Embryonic facial prominence (tissue), 1 donor: Measurements from ENCODE around the gene STX8.

Source experiments
- DNase-seq: peaks from one replicate; pipeline ENCODE4 v3.0.0-alpha.2; 2016; ENCODE audit errors: extremely low spot score

Gene STX8

DNA sequence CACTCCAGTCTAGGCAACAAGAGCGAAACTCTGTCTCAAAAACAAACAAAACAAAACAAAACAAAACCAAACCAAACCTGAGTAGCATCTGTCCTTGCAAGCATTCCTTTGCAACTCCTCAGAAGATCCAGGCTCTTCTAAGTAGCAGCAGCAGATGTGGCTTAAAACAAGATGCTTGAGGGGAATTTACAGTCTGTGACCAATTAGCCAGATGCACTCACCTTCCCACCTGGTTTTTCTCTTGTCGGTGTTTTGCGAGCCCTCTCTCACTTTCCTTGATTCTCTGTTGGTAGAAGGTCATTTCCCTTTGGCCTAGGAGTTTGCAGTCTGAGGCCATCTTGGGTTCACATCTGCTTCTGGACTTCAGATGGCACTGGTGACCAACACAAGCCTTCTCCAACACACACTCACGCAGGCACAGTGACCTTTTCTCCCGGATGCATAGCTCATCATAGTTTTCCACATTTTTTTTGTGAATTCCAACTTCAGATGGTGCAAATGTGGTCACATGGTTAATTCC lies 276.8 kb downstream of the STX8 start:
- DNase-seq = no peak

GRCh38 chr17:9298135-9298534 lies 277.5 kb downstream of the STX8 start:
- no peak for DNase-seq

DNA sequence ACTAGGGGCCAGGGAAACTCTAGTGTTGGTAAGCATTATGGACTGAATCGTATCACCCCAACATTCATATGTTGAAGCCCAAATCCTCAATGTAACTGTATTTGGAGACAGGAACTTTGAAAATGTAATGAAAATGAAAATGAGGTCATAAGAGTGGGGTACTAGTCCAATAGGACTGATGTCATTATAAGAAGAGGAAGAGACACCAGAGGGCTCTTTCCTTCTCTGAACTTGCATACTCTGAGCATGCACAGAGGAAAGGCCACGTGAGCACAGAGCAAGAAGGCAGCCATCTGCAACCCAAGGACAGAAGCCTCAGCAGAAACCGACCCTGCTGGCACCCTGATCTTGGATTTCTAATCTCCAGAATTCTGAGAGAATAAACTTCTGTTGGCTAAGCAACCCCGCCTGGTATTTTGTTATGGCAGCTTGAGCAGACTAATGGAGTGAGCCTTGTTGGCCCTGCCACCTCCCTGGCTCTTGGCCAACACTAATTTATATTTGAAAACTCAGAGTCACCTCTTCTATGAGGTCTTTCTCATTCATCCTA lies 280.9 kb downstream of the STX8 start:
- DNase-seq = no peak

GRCh38 chr17:9292561-9292941 lies 283.1 kb downstream of the STX8 start:
- DNase-seq = no peak

DNA sequence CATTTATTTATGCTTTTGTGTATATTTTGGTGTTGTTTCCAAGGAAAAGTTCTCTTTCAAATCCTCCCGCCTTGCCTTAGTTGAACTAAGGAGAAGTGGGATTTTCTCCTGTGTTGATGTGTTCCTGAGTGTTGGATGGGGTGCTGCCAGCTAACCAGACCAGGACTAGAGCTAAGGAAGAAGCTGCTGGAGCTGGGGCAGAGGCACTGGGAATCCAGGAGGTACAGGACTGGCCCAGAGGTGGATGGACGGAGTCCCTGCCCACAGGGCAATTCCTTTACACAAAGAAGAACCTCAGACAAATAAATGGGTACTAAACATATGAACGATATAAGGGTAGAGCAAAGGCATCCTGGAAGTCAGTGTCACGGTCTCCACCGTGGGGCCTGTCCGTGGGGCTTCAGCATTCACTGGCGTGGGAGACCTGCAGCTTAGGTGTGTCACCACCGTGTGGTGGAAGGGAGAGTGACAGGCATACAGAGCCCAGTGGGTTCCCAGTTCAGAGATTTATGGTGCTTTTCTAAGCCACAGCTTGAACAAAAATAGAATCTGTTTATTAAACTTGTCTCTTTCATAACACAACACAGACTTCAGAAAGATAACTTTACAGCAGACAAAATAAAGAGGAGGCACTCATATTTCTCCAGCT lies 283.6 kb downstream of the STX8 start:
- DNase-seq = no peak

- no peak for DNase-seq
These were observed 285.4 kb downstream of the STX8 start for GRCh38 chr17:9290226-9290613.

DNA sequence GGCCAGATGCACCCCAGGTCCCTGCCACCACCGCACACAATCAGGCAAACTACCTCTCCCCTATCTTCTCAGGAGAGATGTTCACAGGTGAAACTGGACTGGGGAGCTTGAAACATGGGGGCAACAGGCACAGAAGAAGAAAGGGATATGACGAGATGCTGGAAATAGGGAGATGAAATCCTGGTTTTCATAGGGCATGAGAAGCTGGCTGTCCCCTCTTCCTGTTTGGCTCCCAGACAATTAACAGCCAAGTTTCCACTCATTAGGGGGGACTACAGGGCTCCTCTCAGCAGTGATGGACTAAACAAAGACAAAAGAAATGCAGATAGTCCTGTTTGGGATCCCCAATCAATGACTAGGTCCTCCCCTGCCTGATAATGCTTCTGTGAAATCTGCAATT lies 288.3 kb downstream of the STX8 start:
- DNase-seq = no peak

- DNase-seq = no peak
These were observed 289.2 kb downstream of the STX8 start for GRCh38 chr17:9286434-9286833.

- no peak for DNase-seq
These were observed 289.8 kb downstream of the STX8 start for GRCh38 chr17:9285602-9286427.

GRCh38 chr17:9284884-9285283 lies 290.7 kb downstream of the STX8 start:
- no peak for DNase-seq

- no peak for DNase-seq
These were observed 291.7 kb downstream of the STX8 start for GRCh38 chr17:9283909-9284308.

DNA sequence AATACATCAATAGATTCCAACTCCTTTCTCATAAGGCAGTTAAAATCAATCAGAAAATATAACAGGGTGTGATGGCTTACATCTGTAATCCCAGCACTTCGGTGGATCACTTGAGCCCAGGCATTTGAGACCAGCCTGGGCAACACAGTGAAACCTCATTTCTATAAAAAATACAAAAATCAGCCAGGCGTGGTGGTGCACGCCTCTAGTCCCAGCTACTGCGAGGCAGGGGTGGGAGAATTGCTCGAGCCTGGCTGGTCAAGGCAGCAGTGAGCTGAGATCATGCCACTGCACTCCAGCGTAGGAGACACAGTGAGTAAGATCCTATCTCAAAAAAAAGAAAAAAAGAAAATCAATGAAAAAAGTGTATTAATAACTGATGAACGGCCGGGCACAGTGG lies 295.7 kb downstream of the STX8 start:
- no peak for DNase-seq

DNA sequence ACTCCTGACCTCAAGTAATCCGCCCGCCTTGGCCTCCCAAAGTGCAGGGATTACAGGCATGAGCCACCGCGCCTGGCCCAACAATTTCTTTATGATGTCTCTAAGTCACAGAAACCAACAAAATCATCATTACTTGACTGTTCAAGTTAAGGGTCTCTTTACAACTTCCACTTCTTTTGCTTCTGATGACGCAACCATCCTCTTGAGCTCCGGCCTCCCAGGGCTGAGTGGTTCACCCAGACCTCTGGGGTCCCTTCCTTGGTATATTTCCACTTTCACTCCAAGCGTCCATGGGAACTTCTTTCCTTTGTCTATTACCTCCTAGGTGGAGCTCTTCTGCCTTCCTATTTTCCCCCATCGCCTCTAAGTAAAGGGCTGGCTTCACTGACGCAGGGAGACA lies 300.6 kb downstream of the STX8 start:
- no peak for DNase-seq

GRCh38 chr17:9273428-9274391 lies 301.9 kb downstream of the STX8 start:
- no peak for DNase-seq

- no peak for DNase-seq
These were observed 303.0 kb downstream of the STX8 start for GRCh38 chr17:9272501-9273200.

DNA sequence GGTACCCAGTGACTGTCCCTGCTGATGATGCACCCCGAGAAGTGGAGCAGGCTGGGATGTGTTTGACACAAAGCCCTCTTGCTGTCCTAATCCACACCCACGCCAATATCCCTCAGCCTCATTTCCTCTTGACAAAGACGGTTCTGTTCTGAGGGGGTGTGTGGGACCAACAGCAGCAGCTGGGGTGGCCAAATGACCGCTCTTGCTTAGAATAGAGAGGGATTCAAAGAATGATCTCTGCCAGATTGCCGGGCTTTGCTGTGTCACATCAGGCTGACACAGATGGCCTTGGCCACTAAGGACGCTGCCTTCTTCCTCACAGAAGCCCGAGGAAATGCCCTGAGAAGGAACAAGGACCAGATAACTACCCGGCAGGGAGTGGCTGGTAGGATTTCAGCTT lies 303.6 kb downstream of the STX8 start:
- no peak for DNase-seq

DNA sequence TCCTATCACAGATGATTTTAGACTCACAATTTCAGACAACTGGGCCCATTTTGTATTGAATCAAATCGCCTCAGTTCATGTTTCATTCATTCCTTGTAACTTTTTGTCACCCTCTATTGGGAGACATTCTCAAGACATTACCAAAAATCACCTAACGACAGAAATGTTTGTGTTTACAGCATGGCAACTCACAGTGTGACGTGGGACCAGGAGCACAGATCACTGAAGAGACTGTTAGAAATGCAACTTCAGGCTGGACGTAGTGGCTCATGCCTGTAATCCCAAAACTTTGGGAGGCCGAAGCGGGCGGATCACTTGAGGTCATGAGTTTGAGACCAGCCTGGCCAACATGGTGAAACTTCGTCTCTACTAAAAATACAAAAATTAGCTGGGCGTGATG lies 304.7 kb downstream of the STX8 start:
- DNase-seq = no peak

DNA sequence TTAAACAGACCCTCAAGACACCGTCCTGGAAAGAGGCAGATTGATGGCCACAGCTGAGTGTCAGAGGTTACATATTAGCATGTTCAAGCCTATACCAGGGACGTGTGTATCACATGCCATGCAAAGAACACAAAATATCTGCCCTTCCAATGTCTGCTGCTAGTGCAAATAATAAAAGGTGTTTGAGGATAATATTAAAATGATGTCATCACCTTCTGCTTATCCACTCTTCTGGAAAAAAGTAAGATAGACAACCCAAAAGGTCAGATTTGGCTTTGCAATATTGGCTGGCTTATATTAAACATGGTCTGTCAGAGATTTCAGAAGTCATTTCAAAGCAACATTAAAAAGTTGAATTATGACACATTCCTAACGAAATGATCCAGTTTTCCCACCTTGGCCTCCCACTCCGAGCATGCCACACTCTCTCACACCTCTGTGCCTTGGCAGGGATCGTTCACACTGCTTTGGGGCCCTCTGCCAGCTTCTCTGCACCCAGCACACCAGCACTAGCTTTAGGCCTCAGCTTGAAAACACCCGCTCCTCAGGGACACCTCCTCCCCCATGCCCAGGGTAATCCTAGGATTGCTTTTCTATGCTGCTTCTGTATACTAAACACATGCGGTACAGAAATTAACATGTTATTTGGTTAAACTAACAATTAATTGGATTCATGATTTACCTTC lies 306.1 kb downstream of the STX8 start:
- no peak for DNase-seq

- DNase-seq = no peak
These were observed 307.1 kb downstream of the STX8 start for GRCh38 chr17:9268546-9268945.

DNA sequence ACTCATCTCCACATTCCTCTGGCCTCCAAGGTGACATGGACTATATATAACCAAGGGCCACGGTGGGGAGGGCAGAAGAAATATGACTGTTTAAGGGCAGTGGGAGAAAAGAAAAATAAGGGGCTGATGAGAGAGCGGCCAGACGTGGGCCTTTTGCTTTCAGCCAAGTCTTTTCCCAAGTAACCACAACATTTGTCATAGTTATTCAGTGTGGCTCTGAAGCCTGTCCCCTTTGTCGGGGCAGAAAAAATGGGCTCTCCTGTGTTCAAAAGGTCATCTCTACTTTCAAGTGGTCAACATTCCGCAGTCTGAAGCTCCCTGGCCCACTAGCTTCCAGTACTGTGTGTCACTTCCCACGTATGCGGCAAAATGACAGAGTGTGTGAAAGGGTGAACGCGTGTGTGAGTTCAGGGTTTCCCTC lies 308.9 kb downstream of the STX8 start:
- DNase-seq = no peak
